HFFc6 (cell line): ENCODE data around the gene C6orf120. TPM values are rescaled to one million over a fixed set of nuclear protein-coding genes. Genes with fewer than 3 reads are reported as not detected.

Source experiments
- DNase-seq: peaks from one replicate; pipeline ENCODE4 v3.0.0-alpha.2; 2018
- H3K27ac Mint-ChIP-seq: 2 replicates; pipeline ENCODE4 v1.8.0; 2020; ENCODE audit warnings: mild to moderate bottlenecking, mixed read lengths
- H3K27me3 Mint-ChIP-seq: 2 replicates; pipeline ENCODE4 v1.8.0; 2021; ENCODE audit warnings: mild to moderate bottlenecking, moderate library complexity, mixed read lengths; ENCODE audit not compliant: insufficient read depth
- H3K36me3 Mint-ChIP-seq: 2 replicates; pipeline ENCODE4 v1.8.0; 2021; ENCODE audit warnings: low read depth, mixed read lengths
- H3K4me1 Mint-ChIP-seq: 2 replicates; pipeline ENCODE4 v1.8.0; 2020; ENCODE audit warnings: low read depth, mixed read lengths
- H3K4me3 Mint-ChIP-seq: 2 replicates; pipeline ENCODE4 v1.8.0; 2020; ENCODE audit warnings: mild to moderate bottlenecking, moderate library complexity, mixed read lengths
- H3K9me3 Mint-ChIP-seq: 2 replicates; pipeline ENCODE4 v1.8.0; 2020; ENCODE audit warnings: mild to moderate bottlenecking, mixed read lengths
- total RNA-seq, 6 experiments: library from RNA; stranded (reverse); fragmentation: NEBNext Ultra II Directional; extraction: Animal tissue kit (Norgen Biotek cat#: 25700); gene quantifications; 2 replicates in 1 of 6; 3 replicates in 5 of 6; pipeline ENCODE4 v1.2.3, GENCODE V29; 2021
- TF ChIP-seq, protein P1 (sequence below): fragments of 200-600 bp; sonication (generic); IDR thresholded peaks from 2 replicates; pipeline ENCODE4 v1.5.0; 2021; ENCODE audit warnings: antibody characterized with exemption, mild to moderate bottlenecking

C6orf120 gene
- total RNA-seq, 6 experiments from 2014 or later, result 44.9 to 53.5 (median 48.7) TPM

DNA sequence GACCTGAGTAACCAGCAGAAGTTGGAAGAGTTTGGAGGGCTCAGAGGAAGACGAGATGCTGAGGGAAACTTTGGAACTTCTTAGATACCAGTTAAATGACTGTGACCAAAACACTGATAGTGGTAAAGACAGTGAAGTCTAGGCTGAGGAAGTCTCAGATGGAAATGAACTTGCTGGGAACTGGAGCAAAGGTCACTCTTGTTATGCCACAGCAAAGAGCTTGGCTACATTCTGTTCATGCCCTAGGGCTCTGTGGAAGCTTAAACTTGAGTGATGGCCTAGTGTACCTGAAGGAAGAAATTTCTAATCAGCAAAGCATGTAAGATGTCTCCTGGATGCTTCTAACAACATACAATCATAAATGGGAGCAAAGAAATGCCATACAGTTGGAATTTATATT is 24.8 kb upstream of the C6orf120 start:
- peaks cover 36% of the 10 kb centered on the region for H3K36me3 Mint-ChIP-seq
- DNase-seq, result peak; percentile 3
- 0 out of 2 replicates have a peak overlapping the region, but pooled peaks have one; percentile 5 for H3K27ac Mint-ChIP-seq
- peaks cover 9% of the 10 kb centered on the region for H3K4me1 Mint-ChIP-seq
- H3K4me3 Mint-ChIP-seq, result no peak overlapping the region
- TF ChIP-seq, protein P1, sequence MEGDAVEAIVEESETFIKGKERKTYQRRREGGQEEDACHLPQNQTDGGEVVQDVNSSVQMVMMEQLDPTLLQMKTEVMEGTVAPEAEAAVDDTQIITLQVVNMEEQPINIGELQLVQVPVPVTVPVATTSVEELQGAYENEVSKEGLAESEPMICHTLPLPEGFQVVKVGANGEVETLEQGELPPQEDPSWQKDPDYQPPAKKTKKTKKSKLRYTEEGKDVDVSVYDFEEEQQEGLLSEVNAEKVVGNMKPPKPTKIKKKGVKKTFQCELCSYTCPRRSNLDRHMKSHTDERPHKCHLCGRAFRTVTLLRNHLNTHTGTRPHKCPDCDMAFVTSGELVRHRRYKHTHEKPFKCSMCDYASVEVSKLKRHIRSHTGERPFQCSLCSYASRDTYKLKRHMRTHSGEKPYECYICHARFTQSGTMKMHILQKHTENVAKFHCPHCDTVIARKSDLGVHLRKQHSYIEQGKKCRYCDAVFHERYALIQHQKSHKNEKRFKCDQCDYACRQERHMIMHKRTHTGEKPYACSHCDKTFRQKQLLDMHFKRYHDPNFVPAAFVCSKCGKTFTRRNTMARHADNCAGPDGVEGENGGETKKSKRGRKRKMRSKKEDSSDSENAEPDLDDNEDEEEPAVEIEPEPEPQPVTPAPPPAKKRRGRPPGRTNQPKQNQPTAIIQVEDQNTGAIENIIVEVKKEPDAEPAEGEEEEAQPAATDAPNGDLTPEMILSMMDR, result no peak
- H3K27me3 Mint-ChIP-seq, result peaks cover 2% of the 10 kb centered on the region; the same call in 1 of the 2 replicates
- peaks cover 4% of the 10 kb centered on the region; the same call in 1 of the 2 replicates for H3K9me3 Mint-ChIP-seq

DNA sequence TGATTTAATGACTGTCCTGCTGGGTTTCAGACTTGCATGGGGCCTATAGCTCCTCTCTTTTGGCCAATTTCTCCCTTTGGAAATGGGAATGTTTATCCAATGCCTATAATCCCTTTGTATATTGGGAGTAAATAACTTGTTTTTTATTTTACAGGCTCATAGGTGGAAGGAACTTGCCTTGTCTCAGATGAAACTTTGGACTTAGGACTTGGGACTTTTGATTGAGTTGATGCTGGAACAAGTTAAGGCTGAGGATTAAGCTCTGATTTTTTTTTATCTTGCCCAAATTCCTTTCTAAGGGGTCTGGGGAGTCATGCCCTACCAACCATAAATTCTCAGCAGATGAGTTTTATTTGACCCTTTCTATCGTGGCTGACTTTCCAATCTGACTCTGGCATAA is 23.6 kb upstream of the C6orf120 start:
- no peak overlapping the region for H3K4me3 Mint-ChIP-seq
- H3K9me3 Mint-ChIP-seq, result peaks cover 4% of the 10 kb centered on the region; the same call in 1 of the 2 replicates
- no peak overlapping the region for H3K27ac Mint-ChIP-seq
- TF ChIP-seq, protein P1, result no peak
- H3K27me3 Mint-ChIP-seq, result peaks cover 2% of the 10 kb centered on the region; the same call in 1 of the 2 replicates
- peaks cover 9% of the 10 kb centered on the region for H3K4me1 Mint-ChIP-seq
- no peak for DNase-seq
- H3K36me3 Mint-ChIP-seq, result peaks cover 43% of the 10 kb centered on the region

DNA sequence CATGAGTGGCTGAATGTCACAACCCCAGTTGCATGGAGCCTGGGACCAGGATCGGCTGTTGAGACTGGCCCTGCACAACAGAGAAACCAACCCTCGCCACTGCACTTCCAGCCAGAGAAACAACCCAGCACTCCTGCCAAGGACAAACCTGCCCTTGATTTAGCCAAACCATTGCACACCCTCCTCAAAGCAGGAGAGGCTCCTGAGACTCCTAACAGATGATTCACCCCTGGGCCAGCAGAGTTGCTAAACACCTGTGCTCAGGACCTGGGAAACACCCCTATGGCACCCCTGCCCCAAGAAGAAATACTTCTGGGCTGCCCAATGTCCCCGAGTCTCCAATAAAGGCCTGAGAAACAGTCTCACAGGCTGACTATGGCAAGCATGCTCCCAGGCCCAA is 17.9 kb upstream of the C6orf120 start:
- H3K4me3 Mint-ChIP-seq, result no peak overlapping the region
- H3K9me3 Mint-ChIP-seq, result peaks cover 21% of the 10 kb centered on the region
- no peak overlapping the region for H3K27ac Mint-ChIP-seq
- TF ChIP-seq, protein P1, result no peak
- peaks cover 76% of the 10 kb centered on the region for H3K36me3 Mint-ChIP-seq
- peaks cover 4% of the 10 kb centered on the region for H3K4me1 Mint-ChIP-seq
- no peaks in the 10 kb centered on the region for H3K27me3 Mint-ChIP-seq
- DNase-seq, result no peak

DNA sequence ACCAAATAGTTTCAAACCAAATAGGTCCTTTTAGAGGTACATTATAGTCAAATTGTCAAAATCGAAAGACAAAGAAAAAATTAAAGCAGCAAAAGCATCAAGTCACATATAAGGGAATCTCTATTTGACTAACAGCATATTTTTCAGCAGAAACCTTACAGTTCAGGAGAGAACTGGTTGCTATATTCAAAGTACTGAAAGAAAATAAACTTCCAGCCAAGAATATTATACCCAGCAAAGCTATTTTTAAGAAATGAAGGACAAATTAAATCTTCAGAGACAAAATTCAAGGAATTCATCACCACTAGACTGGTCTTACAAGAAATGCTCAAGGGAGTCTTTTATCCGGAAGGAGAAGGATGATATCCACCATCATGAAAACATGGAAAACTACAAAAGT is 16.1 kb upstream of the C6orf120 start:
- Mint-ChIP-seq H3K4me3 (no peak overlapping the region), H3K27me3 (no peaks in the 10 kb centered on the region), H3K9me3 (peaks cover 21% of the 10 kb centered on the region), H3K4me1 (peaks cover 19% of the 10 kb centered on the region), H3K27ac (no peak overlapping the region), H3K36me3 (peaks cover 78% of the 10 kb centered on the region)
- DNase-seq, result no peak
- TF ChIP-seq, protein P1, result no peak

DNA sequence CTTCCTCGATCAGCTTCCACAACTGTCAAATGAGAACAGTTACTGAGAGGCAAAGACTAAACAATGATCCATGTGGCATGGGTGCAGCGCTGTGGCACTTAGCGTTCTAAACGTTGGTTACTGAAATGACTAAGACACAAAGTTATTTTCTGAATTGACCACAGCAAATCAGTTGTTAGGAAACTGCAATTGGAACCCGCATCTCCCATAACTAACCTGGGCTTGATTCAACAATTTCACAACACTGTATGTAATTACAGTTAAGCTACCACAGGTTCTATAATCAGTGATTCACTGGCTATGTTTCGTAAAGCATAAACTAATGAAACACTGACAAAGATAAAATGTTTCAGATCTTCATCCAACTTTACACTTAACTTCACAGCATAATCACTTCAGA is 12.6 kb upstream of the C6orf120 start:
- TF ChIP-seq, protein P1, result no peak
- peaks cover 70% of the 10 kb centered on the region for H3K36me3 Mint-ChIP-seq
- peaks cover 25% of the 10 kb centered on the region for H3K4me1 Mint-ChIP-seq
- H3K27me3 Mint-ChIP-seq, result no peaks in the 10 kb centered on the region
- peak overlapping the region; percentile 46; the same call in 1 of the 2 replicates for H3K4me3 Mint-ChIP-seq
- H3K27ac Mint-ChIP-seq, result peak overlapping the region; percentile 86
- peak; percentile 60 for DNase-seq
- H3K9me3 Mint-ChIP-seq, result peaks cover 19% of the 10 kb centered on the region

DNA sequence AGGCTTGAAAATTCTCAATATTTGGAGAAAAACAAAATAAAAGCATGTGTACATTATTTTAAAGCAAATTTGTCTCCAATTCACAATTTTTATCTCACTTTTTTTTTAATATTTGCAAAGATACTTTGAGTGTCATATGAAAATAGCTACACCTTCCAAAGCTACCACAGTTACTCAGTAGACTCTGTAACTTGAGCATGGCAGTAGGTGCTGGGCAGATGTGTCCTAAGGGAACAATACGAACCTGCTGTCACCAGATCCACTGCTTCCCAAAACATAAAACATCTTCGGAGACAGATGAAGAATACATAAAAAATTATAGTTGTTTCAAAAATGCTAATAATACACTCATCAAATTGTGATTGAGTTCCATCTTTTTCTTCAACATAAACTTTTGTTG is 10.7 kb upstream of the C6orf120 start:
- TF ChIP-seq, protein P1, result no peak
- peaks cover 66% of the 10 kb centered on the region for H3K36me3 Mint-ChIP-seq
- H3K9me3 Mint-ChIP-seq, result peaks cover 14% of the 10 kb centered on the region; the same call in 1 of the 2 replicates
- no peaks in the 10 kb centered on the region for H3K27me3 Mint-ChIP-seq
- H3K27ac Mint-ChIP-seq, result no peak overlapping the region
- H3K4me3 Mint-ChIP-seq, result no peak overlapping the region
- no peak for DNase-seq
- peaks cover 25% of the 10 kb centered on the region for H3K4me1 Mint-ChIP-seq
